Peyer's patch (tissue), 4 donors: ENCODE results near the gene SIGLEC1.

Experiments used
- POLR2A ChIP-seq, 2 donors: fragments of 450-650 bp; IDR thresholded peaks; one replicate each; pipeline ENCODE4 v1.5.1; 2017; ENCODE audit warnings: antibody characterized with exemption in 2 of 2, mild to moderate bottlenecking in 2 of 2, moderate library complexity in 2 of 2
- TF ChIP-seq, protein P1 (sequence below), 6 experiments: fragments of 450-650 bp in 4 of 6; fragments of 200-600 bp in 2 of 6; sonication (generic) in 1 of 6; IDR thresholded peaks; one replicate each; pipeline ENCODE4 v1.5.1; 2017 to 2019; ENCODE audit warnings: antibody characterized with exemption in 6 of 6, mild to moderate bottlenecking in 3 of 6, moderate library complexity in 1 of 6

DNA sequence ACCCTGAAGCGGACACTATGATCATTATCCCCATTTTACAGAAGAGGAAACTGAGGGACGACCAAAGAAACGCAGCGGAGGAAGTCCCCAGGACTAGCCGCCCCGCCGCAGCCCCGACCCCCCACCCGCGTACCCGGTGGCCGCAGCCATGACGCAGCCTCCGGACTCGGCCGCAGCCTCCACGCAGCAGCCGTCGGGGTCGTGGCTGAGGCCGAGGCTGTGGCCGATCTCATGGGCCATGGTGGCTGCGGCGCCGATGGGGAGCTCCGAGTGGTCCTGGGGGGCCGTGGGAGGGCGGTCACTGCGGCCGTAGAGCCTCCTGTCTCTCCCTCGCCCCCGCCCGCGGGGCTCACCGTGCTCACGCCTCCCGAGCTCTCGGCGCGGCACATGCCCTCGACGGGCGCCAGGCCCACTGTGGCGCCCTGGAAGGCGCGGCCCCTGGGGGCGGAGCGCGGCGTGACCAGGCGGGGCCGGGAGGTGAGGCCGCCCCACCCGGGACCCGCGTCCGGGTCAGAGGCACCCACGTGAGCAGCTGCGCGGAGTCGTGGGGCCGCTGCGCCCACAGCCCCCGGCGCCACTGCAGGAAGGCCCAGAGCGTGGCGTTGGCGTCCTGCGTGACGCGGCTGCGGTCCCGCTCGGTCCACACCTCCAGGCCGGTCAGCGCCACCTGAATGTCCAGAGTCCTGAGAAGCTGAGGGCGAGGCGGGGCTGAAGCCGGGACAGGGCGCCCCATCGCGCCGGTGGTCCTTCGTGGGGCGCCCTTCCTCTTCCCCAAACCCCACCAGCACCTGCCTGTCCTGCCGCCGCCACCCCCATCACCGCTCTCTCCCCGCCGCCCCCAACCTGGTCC lies 39.0 kb downstream of the SIGLEC1 start:
- TF ChIP-seq, protein P1, sequence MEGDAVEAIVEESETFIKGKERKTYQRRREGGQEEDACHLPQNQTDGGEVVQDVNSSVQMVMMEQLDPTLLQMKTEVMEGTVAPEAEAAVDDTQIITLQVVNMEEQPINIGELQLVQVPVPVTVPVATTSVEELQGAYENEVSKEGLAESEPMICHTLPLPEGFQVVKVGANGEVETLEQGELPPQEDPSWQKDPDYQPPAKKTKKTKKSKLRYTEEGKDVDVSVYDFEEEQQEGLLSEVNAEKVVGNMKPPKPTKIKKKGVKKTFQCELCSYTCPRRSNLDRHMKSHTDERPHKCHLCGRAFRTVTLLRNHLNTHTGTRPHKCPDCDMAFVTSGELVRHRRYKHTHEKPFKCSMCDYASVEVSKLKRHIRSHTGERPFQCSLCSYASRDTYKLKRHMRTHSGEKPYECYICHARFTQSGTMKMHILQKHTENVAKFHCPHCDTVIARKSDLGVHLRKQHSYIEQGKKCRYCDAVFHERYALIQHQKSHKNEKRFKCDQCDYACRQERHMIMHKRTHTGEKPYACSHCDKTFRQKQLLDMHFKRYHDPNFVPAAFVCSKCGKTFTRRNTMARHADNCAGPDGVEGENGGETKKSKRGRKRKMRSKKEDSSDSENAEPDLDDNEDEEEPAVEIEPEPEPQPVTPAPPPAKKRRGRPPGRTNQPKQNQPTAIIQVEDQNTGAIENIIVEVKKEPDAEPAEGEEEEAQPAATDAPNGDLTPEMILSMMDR (IDR thresholded peaks at IDR 0.05) = no peak
- TF ChIP-seq POLR2A (IDR thresholded peaks at IDR 0.05) = no peak
